Fibroblast of villous mesenchyme (primary cell): ENCODE results near the gene BIN1. TPM values are rescaled to one million over a fixed set of nuclear protein-coding genes. Genes with fewer than 3 reads are reported as not detected.

Source experiments
- DNase-seq: peaks from one replicate; pipeline ENCODE4 v3.0.0-alpha.2; 2010; ENCODE audit warnings: low read depth
- H3K4me3 ChIP-seq: 2 replicates; pipeline ENCODE4 v1.5.1; 2011; ENCODE audit warnings: low read depth, mild to moderate bottlenecking, low read length
- CTCF ChIP-seq: IDR thresholded peaks from 2 replicates; pipeline ENCODE4 v1.5.1; 2012; ENCODE audit warnings: low read depth, mild to moderate bottlenecking, low read length; ENCODE audit not compliant: insufficient read depth
- total RNA-seq: library from RNA; depleted of rRNA; stranded (reverse); fragments of >200 nt; gene quantifications from 2 replicates; pipeline ENCODE4 v1.2.3, GENCODE V29; 2012

Gene BIN1
- total RNA-seq, 1 donor = 75.6 TPM

DNA sequence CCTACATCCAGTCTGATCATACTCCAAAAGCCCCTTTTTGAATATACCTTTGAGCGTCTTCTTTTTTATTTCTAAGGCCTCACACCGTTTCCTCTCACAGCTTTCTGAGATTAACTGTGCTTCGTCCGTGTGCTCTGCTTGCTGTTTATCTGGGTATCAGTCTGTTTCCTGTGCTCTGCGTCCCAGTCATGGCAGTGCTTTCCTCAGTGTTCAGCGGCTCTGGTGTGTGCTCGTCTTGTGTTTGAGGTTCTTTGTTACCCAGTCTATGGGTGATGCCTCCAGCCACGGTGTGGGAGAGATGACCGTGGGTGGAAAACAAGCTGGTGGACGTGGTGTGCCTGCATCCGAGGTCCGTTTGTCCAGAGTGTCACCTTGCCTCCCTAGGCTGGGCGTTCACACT is 33.6 kb upstream of the BIN1 start:
- no peak for TF ChIP-seq CTCF
- no peak overlapping the region for H3K4me3 ChIP-seq
- DNase-seq = no peak

- no peak for TF ChIP-seq CTCF
- H3K4me3 ChIP-seq = no peak overlapping the region
- DNase-seq = no peak
Observed at GRCh38 chr2:127139766-127140165, 32.8 kb upstream of the BIN1 start.

GRCh38 chr2:127138281-127138680 is 31.3 kb upstream of the BIN1 start:
- DNase-seq = no peak
- H3K4me3 ChIP-seq = no peak overlapping the region
- no peak for TF ChIP-seq CTCF

DNA sequence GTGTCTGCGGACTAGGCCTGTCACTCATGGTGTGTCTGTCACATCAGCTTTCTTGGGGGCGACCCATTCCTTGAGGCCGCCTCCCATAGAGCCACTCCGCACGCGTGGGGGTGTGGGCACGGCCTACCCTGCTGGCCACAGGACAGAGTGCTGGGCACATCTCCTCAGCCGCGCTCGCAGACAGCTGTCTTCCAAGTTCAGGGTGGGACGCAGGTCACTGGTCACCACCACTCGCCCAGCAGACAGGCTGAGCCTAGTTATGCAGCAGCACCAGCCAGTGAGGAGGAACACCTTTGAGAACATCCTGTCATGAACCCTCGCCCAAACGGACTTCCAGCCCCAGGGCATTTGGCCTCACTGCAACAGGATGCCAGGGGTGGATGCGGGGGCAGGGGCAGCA is 30.8 kb upstream of the BIN1 start:
- DNase-seq = no peak
- no peak for TF ChIP-seq CTCF
- H3K4me3 ChIP-seq = no peak overlapping the region

DNA sequence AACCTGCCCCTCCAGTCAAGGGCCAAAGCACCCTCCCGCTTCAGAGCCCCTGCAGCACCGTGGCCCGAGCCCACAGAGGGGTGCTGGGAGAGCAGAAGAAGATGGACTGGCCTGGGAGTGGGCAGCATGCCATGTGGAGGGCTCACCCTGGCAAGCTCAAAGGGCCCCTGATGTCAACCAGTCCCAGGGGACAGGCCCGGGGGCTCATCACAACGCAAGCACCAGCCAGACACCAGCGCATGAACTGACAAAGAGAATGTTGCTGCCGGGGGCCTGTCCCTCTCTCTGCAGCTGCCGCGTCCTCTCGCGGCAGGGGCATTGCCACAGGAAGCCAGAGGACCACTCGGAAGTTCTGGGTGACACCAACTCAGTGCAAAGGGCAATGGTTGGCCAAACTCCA is 30.3 kb upstream of the BIN1 start:
- no peak overlapping the region for H3K4me3 ChIP-seq
- no peak for TF ChIP-seq CTCF
- no peak for DNase-seq

DNA sequence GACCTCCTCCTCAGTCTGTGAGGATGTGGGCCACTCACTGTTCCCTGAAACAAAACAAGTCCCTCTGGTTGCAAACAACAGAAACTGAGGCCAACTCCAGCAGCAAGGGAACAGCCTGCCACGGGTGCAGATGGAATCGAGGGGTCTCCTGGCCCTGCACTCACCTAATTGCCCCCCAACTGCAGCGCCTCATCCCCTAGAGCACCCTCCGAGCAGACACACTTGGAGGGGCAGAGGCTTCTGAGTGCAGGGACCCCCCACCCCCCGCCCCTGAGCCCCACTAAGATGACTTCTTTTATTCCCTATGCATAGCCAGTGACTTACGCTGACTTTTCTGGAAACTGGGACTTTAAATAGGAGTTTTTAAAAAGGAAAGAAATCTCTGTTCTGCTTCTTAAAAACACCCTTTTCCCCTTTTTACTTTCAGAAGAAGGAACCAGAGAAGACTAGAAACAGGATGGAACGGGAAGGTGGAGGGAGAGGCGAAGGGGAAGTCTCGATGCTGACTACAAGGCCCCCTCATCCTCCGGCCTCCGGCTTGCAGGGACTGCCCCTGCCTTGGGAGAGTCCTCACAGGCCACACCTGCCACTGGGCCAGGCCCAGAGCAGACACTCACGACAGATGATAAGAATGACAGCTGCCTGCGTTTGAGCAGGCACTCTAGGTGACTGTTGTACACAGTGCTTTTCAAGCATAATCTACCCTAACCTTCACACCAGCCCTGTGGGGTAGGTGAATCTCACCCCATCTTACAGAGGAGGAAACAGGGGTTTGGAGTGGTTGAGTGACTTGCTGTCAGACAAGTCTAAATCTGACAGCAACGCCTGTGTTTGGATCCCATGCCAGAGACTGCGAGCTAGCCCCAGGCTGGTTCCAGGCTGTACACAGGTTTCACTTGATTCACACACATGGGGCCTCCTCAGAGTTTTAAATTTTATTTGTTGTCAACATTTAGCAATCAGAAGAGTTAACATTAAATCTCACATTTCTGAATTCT is 28.2 kb upstream of the BIN1 start:
- TF ChIP-seq CTCF = no peak
- no peak for DNase-seq
- no peak overlapping the region for H3K4me3 ChIP-seq
